Keratinocyte (primary cell): Measurements from ENCODE around the gene TFF3.

Experiments
- EZH2 ChIP-seq: IDR thresholded peaks from one replicate; pipeline ENCODE4 v1.6.1; 2012; ENCODE audit warnings: inconsistent platforms, mild to moderate bottlenecking, low read length, moderate library complexity
- TF ChIP-seq, protein P1 (sequence below), 3 experiments: IDR thresholded peaks in 1 of 3; conservative IDR thresholded peaks in 1 of 3; optimal IDR thresholded peaks in 1 of 3; 2 replicates in 2 of 3; 3 replicates in 1 of 3; pipeline versions ENCODE3 to v1.5.1; 2011; ENCODE audit warnings: low read length in 3 of 3, mild to moderate bottlenecking in 3 of 3, moderate library complexity in 2 of 3, control low read depth in 1 of 3, inconsistent platforms in 1 of 3; ENCODE audit not compliant: insufficient read depth in 2 of 3; ENCODE audit errors: extremely low read depth in 1 of 3

DNA sequence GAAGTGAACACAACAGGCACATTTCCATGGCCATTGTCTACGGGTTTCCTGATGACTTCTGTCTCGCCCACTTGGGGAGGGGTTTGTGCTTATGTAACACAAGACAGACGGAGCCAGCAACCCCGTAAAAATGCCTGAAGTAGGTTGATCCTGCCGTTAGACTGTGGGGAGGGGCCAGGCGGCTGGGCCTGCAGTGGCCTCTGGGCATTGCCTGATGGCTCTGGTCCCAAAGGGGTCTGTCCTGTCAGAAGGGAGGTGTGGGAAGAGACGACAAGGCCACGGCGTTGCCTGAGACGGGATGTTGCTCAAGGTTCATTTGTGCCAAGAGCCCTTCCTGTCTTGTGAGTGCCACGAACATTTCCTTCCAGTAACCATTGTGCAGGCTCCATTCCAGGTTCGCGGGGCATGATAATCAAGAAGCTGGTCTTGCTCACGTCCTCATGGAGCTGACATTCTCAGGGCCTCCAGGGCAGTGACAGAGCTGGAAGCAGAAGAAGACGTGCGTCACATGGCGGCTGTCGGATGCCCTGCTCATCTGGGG is 51.5 kb downstream of the TFF3 start:
- TF ChIP-seq, protein P1, sequence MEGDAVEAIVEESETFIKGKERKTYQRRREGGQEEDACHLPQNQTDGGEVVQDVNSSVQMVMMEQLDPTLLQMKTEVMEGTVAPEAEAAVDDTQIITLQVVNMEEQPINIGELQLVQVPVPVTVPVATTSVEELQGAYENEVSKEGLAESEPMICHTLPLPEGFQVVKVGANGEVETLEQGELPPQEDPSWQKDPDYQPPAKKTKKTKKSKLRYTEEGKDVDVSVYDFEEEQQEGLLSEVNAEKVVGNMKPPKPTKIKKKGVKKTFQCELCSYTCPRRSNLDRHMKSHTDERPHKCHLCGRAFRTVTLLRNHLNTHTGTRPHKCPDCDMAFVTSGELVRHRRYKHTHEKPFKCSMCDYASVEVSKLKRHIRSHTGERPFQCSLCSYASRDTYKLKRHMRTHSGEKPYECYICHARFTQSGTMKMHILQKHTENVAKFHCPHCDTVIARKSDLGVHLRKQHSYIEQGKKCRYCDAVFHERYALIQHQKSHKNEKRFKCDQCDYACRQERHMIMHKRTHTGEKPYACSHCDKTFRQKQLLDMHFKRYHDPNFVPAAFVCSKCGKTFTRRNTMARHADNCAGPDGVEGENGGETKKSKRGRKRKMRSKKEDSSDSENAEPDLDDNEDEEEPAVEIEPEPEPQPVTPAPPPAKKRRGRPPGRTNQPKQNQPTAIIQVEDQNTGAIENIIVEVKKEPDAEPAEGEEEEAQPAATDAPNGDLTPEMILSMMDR (optimal IDR thresholded peaks at IDR 0.05 in 1 of 3, IDR thresholded peaks at IDR 0.05 in 1 of 3, conservative IDR thresholded peaks at IDR 0.05 in 1 of 3; ENCODE audit: extremely low read depth in 1 of 3, insufficient read depth in 2 of 3, low read length in 3 of 3), result no peak
- TF ChIP-seq EZH2, result no peak
